Calu3 (cell line): Measurements from ENCODE around the gene LMO1. TPM values are rescaled to one million over a fixed set of nuclear protein-coding genes. Genes with fewer than 3 reads are reported as not detected.

Experiments
- BruUV-seq: library from RNA; stranded (reverse); fragments of 400-500 nt; replicated peaks from 2 replicates; lab custom pipeline; 2021; lab: Mats Ljungman, UMichigan
- CTCF ChIA-PET: fragments of 300-600 bp; sonication (Branson Sonifier 250); formaldehyde crosslinking; loops from one replicate; lab custom pipeline; 2022; ENCODE audit warnings: antibody characterized with exemption; lab: Charles Lee
- DNase-seq: peaks from one replicate; pipeline ENCODE4 v3.0.0; 2022
- H3K27ac Mint-ChIP-seq: one replicate; pipeline ENCODE4 v1.8.0; 2022; ENCODE audit warnings: mixed read lengths; ENCODE audit not compliant: unreplicated experiment
- H3K27me3 Mint-ChIP-seq: one replicate; pipeline ENCODE4 v1.8.0; 2022; ENCODE audit warnings: mixed read lengths; ENCODE audit not compliant: unreplicated experiment
- H3K36me3 Mint-ChIP-seq: one replicate; pipeline ENCODE4 v1.8.0; 2022; ENCODE audit warnings: mild to moderate bottlenecking, moderate library complexity, mixed read lengths; ENCODE audit not compliant: insufficient read depth, unreplicated experiment
- H3K4me1 Mint-ChIP-seq: one replicate; pipeline ENCODE4 v1.8.0; 2022; ENCODE audit warnings: mild to moderate bottlenecking, low read depth, mixed read lengths; ENCODE audit not compliant: unreplicated experiment
- H3K4me3 Mint-ChIP-seq: one replicate; pipeline ENCODE4 v1.8.0; 2022; ENCODE audit warnings: mild to moderate bottlenecking, low read depth, moderate library complexity, mixed read lengths; ENCODE audit not compliant: unreplicated experiment
- H3K9me3 Mint-ChIP-seq: one replicate; pipeline ENCODE4 v1.8.0; 2022; ENCODE audit warnings: low read depth, mixed read lengths; ENCODE audit not compliant: unreplicated experiment
- intact Hi-C: fragments of 100-400 bp; cut with micrococcal nuclease; formaldehyde crosslinking; loops from one replicate; pipeline ENCODE4 v1.10.0; 2022; ENCODE audit not compliant: unreplicated experiment
- total RNA-seq: library from RNA; stranded (reverse); gene quantifications from 2 replicates; pipeline ENCODE4 v1.2.3, GENCODE V29; 2022
- TF ChIP-seq, protein P1 (sequence below): fragments of 200-600 bp; IDR thresholded peaks from one replicate; pipeline ENCODE4 v1.8.0; 2022; ENCODE audit warnings: antibody characterized with exemption; ENCODE audit not compliant: unreplicated experiment

LMO1 gene
- total RNA-seq, 1 experiment from 2014 or later, result not detected

DNA sequence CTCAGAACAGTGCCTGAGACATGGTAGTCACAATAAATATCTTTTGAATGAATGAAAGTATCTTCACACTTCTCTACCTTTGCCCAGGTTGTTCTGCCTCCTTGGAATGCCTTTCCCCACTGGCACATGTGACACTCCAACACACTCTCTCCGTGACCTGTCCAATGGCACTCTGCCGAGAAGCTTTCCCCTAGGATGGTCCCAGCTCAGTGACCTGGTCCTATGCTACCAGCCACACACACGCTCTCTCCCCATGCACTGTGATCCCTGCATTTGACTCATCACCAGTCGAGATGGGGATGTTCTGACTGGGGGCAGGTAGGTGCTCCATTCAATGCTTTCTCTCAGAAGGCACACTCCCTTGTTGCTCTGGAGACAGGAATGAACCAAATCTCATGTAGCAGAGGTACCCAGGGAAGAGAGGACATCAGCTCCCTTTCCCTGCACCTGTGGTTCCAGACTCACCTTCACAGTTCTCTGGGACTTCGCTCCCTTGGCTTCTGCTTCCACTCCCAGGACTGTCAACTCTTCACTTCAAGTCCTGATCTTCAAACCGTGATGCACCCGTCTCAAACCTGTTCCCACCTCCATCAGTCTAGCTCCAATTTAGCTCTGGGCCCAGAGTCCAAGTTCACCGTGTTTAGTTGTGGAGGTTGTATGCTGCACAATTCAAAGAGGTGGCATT, 30.7 kb upstream of the LMO1 start:
- CTCF ChIA-PET, result no interaction called here
- Mint-ChIP-seq H3K36me3 (no peaks in the 10 kb centered on the region), H3K27me3 (peaks cover 21% of the 10 kb centered on the region), H3K4me3 (no peak overlapping the region), H3K4me1 (no peaks in the 10 kb centered on the region), H3K27ac (no peak overlapping the region), H3K9me3 (peaks cover under 1% of the 10 kb centered on the region)
- intact Hi-C loops, result no loop called here
- TF ChIP-seq, protein P1, sequence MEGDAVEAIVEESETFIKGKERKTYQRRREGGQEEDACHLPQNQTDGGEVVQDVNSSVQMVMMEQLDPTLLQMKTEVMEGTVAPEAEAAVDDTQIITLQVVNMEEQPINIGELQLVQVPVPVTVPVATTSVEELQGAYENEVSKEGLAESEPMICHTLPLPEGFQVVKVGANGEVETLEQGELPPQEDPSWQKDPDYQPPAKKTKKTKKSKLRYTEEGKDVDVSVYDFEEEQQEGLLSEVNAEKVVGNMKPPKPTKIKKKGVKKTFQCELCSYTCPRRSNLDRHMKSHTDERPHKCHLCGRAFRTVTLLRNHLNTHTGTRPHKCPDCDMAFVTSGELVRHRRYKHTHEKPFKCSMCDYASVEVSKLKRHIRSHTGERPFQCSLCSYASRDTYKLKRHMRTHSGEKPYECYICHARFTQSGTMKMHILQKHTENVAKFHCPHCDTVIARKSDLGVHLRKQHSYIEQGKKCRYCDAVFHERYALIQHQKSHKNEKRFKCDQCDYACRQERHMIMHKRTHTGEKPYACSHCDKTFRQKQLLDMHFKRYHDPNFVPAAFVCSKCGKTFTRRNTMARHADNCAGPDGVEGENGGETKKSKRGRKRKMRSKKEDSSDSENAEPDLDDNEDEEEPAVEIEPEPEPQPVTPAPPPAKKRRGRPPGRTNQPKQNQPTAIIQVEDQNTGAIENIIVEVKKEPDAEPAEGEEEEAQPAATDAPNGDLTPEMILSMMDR, result no peak
- no peak for DNase-seq
- BruUV-seq, result no TSS peak

DNA sequence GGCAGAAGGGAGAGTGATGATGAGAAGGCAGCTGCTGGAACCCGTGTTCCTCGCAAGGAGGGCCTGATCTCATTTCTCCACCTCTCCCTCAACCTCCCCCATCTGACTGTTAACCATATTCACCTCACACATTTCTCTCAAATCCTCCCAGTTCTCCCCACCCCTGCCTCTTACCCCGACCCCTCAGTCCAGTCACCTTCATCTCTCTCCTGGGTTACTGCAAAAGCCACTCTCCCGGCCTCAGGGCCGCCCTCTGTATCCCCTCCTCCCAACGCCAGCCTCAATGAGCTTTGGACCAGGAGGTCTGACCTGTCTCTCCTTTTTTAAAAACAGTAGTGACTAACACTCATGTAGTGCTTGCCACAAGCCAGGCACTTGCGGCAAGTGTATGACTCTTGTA, 29.5 kb upstream of the LMO1 start:
- Mint-ChIP-seq H3K4me3 (no peak overlapping the region), H3K36me3 (no peaks in the 10 kb centered on the region), H3K4me1 (no peaks in the 10 kb centered on the region), H3K27ac (no peak overlapping the region), H3K9me3 (no peaks in the 10 kb centered on the region), H3K27me3 (peaks cover 23% of the 10 kb centered on the region)
- no TSS peak for BruUV-seq
- CTCF ChIA-PET, result no interaction called here
- intact Hi-C loops, result no loop called here
- DNase-seq, result no peak
- TF ChIP-seq, protein P1, result no peak

DNA sequence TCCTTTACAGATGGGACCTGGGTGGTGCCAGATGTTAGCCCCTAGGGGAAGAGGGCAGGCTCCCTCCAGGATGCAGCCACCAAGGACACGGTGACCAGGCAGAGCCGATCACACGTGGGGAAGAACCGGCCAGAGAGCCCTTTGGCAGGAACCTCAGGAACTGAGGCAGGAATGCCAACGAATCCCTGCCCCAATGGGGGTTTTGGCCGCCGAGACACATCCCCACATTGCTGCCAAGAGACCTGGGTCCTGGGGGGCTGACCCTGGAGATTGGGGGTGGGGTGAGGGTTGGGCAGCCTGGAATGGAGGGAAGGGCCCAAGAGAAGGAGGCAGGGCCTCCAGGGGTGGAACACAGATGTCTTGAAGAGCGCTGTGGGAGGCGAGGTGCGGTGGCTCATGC, 28.7 kb upstream of the LMO1 start:
- Mint-ChIP-seq H3K36me3 (no peaks in the 10 kb centered on the region), H3K27me3 (peaks cover 30% of the 10 kb centered on the region), H3K4me3 (no peak overlapping the region), H3K27ac (no peak overlapping the region), H3K4me1 (no peaks in the 10 kb centered on the region), H3K9me3 (no peaks in the 10 kb centered on the region)
- DNase-seq, result no peak
- no TSS peak for BruUV-seq
- CTCF ChIA-PET, result no interaction called here
- intact Hi-C loops, result no loop called here
- TF ChIP-seq, protein P1, result no peak

DNA sequence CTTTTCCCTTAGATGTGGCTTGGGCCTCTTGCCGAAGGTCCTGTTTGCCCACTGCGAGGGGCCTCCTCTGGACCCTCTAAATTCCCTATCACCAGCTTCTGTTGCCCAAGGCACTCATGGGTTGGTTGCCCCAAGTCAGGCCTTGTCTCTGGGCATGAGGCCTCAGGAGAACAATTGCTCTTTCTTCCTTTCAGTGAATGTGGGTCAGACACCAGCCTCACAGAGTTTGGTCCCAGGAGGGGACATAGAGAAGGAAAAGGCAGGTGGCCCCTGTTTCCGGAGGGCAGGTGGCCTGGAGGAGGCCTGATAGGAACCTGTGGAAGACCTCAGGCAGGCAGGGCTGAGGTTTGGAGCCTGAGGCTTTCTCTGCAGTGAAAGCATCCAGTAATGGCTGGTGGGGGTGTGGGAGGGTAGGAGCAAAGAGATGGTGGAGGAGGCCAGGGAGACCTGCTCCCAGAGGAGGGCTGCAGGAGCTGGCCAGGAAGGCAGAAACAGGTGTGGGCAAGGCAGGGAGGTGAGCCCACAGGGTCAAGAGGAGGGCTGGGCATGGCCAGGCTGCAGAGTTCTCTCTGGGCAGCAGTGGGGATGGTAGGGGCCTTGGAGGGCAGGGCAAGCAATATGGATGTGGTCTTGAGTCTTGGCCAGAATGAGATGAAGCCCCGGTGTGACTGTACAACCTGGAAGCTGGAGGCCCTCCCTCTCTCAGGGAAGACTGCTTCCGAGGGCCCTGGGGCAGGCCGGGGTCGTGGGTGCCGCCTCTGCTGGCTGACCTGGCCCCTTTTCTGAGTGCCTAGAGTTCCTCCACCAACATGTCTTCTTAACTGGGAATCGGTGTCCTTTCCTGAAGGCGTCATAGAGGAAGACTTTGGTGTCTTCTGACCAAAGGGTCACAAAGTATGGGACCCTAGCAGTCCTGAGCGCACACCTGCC, 28.0 kb upstream of the LMO1 start:
- H3K4me1 Mint-ChIP-seq, result no peaks in the 10 kb centered on the region
- no peak for DNase-seq
- no TSS peak for BruUV-seq
- no peak overlapping the region for H3K27ac Mint-ChIP-seq
- H3K4me3 Mint-ChIP-seq, result no peak overlapping the region
- CTCF ChIA-PET, result no interaction called here
- intact Hi-C loops, result no loop called here
- peaks cover 36% of the 10 kb centered on the region for H3K27me3 Mint-ChIP-seq
- no peaks in the 10 kb centered on the region for H3K36me3 Mint-ChIP-seq
- TF ChIP-seq, protein P1, result no peak
- no peaks in the 10 kb centered on the region for H3K9me3 Mint-ChIP-seq
